GM13977 (cell line): ENCODE data around the gene WNT7A.

Experiments
- DNase-seq: peaks from one replicate; pipeline ENCODE4 v3.0.0; 2012; ENCODE audit warnings: low spot score
- CTCF ChIP-seq: IDR thresholded peaks from 2 replicates; pipeline ENCODE4 v1.5.1; 2012; ENCODE audit warnings: mild to moderate bottlenecking, control low read depth; ENCODE audit not compliant: insufficient read depth; ENCODE audit errors: extremely low read depth, missing control alignments
- in situ Hi-C: fragments of 300-500 bp; cut with MboI; formaldehyde crosslinking; loops from one replicate; pipeline ENCODE4 v1.12.0; 2022; ENCODE audit warnings: low sequenced_read_pairs, low pct_unique_long_range_greater_than_20kb, mixed read lengths, inconsistent platforms; ENCODE audit not compliant: unreplicated experiment

WNT7A gene

GRCh38 chr3:13891017-13891392 lies 11.1 kb upstream of the WNT7A start:
- in situ Hi-C loops, result no loop called here
- no peak for DNase-seq
- TF ChIP-seq CTCF, result no peak

- DNase-seq, result no peak
- in situ Hi-C loops, result no loop called here
- no peak for TF ChIP-seq CTCF
Measured at GRCh38 chr3:13890377-13891016, 10.6 kb upstream of the WNT7A start.

- in situ Hi-C loops, result no loop called here
- no peak for DNase-seq
- TF ChIP-seq CTCF, result no peak
Measured at GRCh38 chr3:13888576-13888975, 8.7 kb upstream of the WNT7A start.

GRCh38 chr3:13887495-13888300 lies 7.8 kb upstream of the WNT7A start:
- in situ Hi-C loops, result no loop called here
- no peak for DNase-seq
- no peak for TF ChIP-seq CTCF

- in situ Hi-C loops, result no loop called here
- DNase-seq, result no peak
- TF ChIP-seq CTCF, result no peak
Measured at GRCh38 chr3:13886593-13887129, 6.8 kb upstream of the WNT7A start.

GRCh38 chr3:13885704-13886010 lies 5.8 kb upstream of the WNT7A start:
- no peak for TF ChIP-seq CTCF
- in situ Hi-C loops, result no loop called here
- no peak for DNase-seq
